Cardiac fibroblast (primary cell): ENCODE results near the gene C16orf95.

Source experiments
- DNase-seq, 2 donors: peaks; one replicate each; pipeline versions ENCODE4 v3.0.0 to v3.0.0-alpha.2; 2010; ENCODE audit warnings: low read depth in 2 of 2
- H3K4me3 ChIP-seq, 2 donors: replicated peaks in 1 of 2; 1 replicate in 1 of 2; 2 replicates in 1 of 2; pipeline ENCODE4 v1.5.1; 2011; ENCODE audit warnings: low read depth in 2 of 2, low read length in 2 of 2, mild to moderate bottlenecking in 2 of 2, moderate library complexity in 1 of 2
- CTCF ChIP-seq: IDR thresholded peaks from one replicate; pipeline ENCODE4 v1.5.1; 2011; ENCODE audit warnings: low read depth, mild to moderate bottlenecking, low read length, inconsistent platforms

The C16orf95 gene

GRCh38 chr16:87314990-87315420 is 2.2 kb downstream of the C16orf95 start:
- TF ChIP-seq CTCF = no peak
- H3K4me3 ChIP-seq = no peak overlapping the region
- DNase-seq = no peak

- DNase-seq = no peak
- no peak for TF ChIP-seq CTCF
- H3K4me3 ChIP-seq = no peak overlapping the region
Measured at GRCh38 chr16:87312008-87312407, 5.2 kb downstream of the C16orf95 start.

- no peak overlapping the region for H3K4me3 ChIP-seq
- DNase-seq = no peak
- TF ChIP-seq CTCF = no peak
Measured at GRCh38 chr16:87311387-87311786, 5.8 kb downstream of the C16orf95 start.

- no peak overlapping the region for H3K4me3 ChIP-seq
- DNase-seq = no peak
- no peak for TF ChIP-seq CTCF
Measured at GRCh38 chr16:87310610-87311009, 6.6 kb downstream of the C16orf95 start.

- no peak overlapping the region for H3K4me3 ChIP-seq
- no peak for DNase-seq
- TF ChIP-seq CTCF = no peak
Measured at GRCh38 chr16:87309620-87310525, 7.3 kb downstream of the C16orf95 start.

- H3K4me3 ChIP-seq = no peak overlapping the region
- no peak for DNase-seq
- no peak for TF ChIP-seq CTCF
Measured at GRCh38 chr16:87308826-87309225, 8.4 kb downstream of the C16orf95 start.
